HepG2 (cell line): ENCODE measurements around the gene VAV2. TPM values are rescaled to one million over a fixed set of nuclear protein-coding genes. Genes with fewer than 3 reads are reported as not detected.

Source experiments
- ATF7 ChIP-seq, 2 experiments: fragments of 450-650 bp in 1 of 2; sonication (generic) in 1 of 2; formaldehyde crosslinking in 1 of 2; IDR thresholded peaks; 2 replicates each; pipeline versions ENCODE4 v1.4.0 to v1.6.1; 2016 to 2020; ENCODE audit warnings: antibody characterized with exemption in 1 of 2, mild to moderate bottlenecking in 1 of 2, missing genetic modification reagents in 1 of 2
- RELA ChIP-seq: sonication (generic); formaldehyde crosslinking; IDR thresholded peaks from 2 replicates; pipeline ENCODE4 v1.4.0; 2020; ENCODE audit warnings: missing genetic modification reagents
- SMAD3 ChIP-seq: sonication (generic); formaldehyde crosslinking; IDR thresholded peaks from 2 replicates; pipeline ENCODE4 v1.4.0; 2020; ENCODE audit warnings: missing genetic modification reagents
- ZNF788 ChIP-seq: sonication (generic); formaldehyde crosslinking; IDR thresholded peaks from 2 replicates; pipeline ENCODE4 v1.5.0; 2020; ENCODE audit warnings: mild to moderate bottlenecking, missing genetic modification reagents, borderline replicate concordance
- polyA plus RNA-seq, 8 experiments: library from polyadenylated mRNA; depleted of rRNA in 3 of 8; stranded (reverse) in 7 of 8; unstranded in 1 of 8; fragments of >200 nt; fragmentation: Illumina TruSeq in 4 of 8; extraction: Trizol in 4 of 8; gene quantifications; 2 replicates each; pipeline versions ENCODE4 v1.2.1 to v1.2.3, GENCODE V29; 2011 to 2016; ENCODE audit warnings: low read depth in 4 of 8, missing spikeins in 1 of 8, mixed read lengths in 1 of 8; ENCODE audit not compliant: insufficient read depth in 1 of 8
- total RNA-seq, 5 experiments: library from RNA; depleted of rRNA; stranded (reverse); fragments of >200 nt; fragmentation: Illumina TruSeq; extraction: Trizol; gene quantifications; 2 replicates each; pipeline ENCODE4 v1.2.3, GENCODE V29; 2016; ENCODE audit warnings: low read depth in 1 of 5
- TF ChIP-seq, protein P1 (sequence below): sonication (generic); formaldehyde crosslinking; IDR thresholded peaks from 2 replicates; pipeline ENCODE4 v1.4.0; 2020; ENCODE audit warnings: missing genetic modification reagents, borderline replicate concordance
- TF ChIP-seq, protein P2 (sequence below), 2 experiments: sonication (generic) in 1 of 2; formaldehyde crosslinking in 1 of 2; IDR thresholded peaks; 2 replicates each; pipeline versions ENCODE4 v1.4.0 to v1.6.1; 2016 to 2020; ENCODE audit warnings: borderline replicate concordance in 1 of 2, low read depth in 1 of 2, mild to moderate bottlenecking in 1 of 2, missing genetic modification reagents in 1 of 2
- TF ChIP-seq, protein P3 (sequence below): sonication (generic); formaldehyde crosslinking; IDR thresholded peaks from 2 replicates; pipeline ENCODE4 v1.4.0; 2020; ENCODE audit warnings: missing genetic modification reagents
- TF ChIP-seq, protein P4 (sequence below): sonication (generic); formaldehyde crosslinking; IDR thresholded peaks from 2 replicates; pipeline ENCODE4 v1.4.0; 2020; ENCODE audit warnings: mild to moderate bottlenecking, missing genetic modification reagents

The VAV2 gene
- total and polyA plus RNA-seq, 2 of the 13 experiments (the other 11 are each of a cell fraction or from before 2014, with no cell fraction given): 22.5 to 22.9 TPM

DNA sequence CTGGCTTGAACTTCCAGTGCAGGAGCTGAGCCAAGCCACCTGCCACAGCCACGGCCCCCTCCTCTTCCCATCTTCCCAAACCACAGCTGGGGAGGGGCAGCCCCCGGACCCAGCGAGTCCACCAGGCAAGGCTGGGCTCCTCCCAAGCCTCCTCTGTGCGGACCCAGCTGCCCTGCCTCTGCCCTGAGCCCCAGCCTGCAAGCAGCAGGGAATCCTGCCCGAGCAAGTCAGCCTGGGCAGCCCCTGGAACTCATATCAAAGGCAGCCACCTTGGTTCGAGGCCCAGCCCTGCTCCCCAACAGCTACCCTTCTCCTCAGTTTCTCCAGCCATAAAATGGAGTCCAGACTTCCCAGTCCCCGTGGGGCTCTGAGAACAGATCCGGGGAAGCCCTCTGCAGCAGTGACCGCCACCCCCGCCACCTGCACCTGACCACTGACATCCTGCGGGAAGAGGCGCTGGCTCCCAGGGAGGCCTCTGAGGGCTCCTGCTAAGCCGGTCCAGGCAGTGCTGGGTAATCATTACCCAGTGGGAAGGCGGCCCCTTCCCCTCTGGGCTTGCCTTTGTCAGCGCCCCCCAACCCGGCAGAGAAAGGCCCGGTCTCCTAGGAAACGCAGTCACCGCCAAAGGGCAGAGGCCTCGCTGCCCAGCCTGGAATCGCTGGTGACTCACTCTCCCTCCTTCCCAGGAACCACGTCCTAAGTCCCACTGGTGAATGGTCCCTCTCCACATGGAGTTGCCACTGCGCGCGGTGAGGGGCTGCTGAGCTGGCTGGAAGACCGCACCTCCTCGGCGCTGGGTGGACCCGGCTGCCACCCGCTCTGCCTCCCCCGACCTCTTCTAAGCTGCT lies 1.5 kb downstream of the VAV2 start (continued):
- TF ChIP-seq, protein P1, sequence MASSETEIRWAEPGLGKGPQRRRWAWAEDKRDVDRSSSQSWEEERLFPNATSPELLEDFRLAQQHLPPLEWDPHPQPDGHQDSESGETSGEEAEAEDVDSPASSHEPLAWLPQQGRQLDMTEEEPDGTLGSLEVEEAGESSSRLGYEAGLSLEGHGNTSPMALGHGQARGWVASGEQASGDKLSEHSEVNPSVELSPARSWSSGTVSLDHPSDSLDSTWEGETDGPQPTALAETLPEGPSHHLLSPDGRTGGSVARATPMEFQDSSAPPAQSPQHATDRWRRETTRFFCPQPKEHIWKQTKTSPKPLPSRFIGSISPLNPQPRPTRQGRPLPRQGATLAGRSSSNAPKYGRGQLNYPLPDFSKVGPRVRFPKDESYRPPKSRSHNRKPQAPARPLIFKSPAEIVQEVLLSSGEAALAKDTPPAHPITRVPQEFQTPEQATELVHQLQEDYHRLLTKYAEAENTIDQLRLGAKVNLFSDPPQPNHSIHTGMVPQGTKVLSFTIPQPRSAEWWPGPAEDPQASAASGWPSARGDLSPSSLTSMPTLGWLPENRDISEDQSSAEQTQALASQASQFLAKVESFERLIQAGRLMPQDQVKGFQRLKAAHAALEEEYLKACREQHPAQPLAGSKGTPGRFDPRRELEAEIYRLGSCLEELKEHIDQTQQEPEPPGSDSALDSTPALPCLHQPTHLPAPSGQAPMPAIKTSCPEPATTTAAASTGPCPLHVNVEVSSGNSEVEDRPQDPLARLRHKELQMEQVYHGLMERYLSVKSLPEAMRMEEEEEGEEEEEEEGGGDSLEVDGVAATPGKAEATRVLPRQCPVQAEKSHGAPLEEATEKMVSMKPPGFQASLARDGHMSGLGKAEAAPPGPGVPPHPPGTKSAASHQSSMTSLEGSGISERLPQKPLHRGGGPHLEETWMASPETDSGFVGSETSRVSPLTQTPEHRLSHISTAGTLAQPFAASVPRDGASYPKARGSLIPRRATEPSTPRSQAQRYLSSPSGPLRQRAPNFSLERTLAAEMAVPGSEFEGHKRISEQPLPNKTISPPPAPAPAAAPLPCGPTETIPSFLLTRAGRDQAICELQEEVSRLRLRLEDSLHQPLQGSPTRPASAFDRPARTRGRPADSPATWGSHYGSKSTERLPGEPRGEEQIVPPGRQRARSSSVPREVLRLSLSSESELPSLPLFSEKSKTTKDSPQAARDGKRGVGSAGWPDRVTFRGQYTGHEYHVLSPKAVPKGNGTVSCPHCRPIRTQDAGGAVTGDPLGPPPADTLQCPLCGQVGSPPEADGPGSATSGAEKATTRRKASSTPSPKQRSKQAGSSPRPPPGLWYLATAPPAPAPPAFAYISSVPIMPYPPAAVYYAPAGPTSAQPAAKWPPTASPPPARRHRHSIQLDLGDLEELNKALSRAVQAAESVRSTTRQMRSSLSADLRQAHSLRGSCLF (CRISPR knock-in tag): no peak
- TF ChIP-seq, protein P2, sequence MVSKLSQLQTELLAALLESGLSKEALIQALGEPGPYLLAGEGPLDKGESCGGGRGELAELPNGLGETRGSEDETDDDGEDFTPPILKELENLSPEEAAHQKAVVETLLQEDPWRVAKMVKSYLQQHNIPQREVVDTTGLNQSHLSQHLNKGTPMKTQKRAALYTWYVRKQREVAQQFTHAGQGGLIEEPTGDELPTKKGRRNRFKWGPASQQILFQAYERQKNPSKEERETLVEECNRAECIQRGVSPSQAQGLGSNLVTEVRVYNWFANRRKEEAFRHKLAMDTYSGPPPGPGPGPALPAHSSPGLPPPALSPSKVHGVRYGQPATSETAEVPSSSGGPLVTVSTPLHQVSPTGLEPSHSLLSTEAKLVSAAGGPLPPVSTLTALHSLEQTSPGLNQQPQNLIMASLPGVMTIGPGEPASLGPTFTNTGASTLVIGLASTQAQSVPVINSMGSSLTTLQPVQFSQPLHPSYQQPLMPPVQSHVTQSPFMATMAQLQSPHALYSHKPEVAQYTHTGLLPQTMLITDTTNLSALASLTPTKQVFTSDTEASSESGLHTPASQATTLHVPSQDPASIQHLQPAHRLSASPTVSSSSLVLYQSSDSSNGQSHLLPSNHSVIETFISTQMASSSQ (IDR thresholded peaks at IDR 0.05; ENCODE audit: low read depth): peak; percentile 95
- TF ChIP-seq, protein P2 (CRISPR knock-in tag; IDR thresholded peaks at IDR 0.05; ENCODE audit: borderline replicate concordance): peak; percentile 98
- no peak for TF ChIP-seq SMAD3
- TF ChIP-seq, protein P3, sequence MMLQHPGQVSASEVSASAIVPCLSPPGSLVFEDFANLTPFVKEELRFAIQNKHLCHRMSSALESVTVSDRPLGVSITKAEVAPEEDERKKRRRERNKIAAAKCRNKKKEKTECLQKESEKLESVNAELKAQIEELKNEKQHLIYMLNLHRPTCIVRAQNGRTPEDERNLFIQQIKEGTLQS (CRISPR knock-in tag): peak; percentile 58; the same call in 1 of the 2 replicates
- TF ChIP-seq RELA (CRISPR knock-in tag): no peak
- TF ChIP-seq ZNF788 (CRISPR knock-in tag): peak; percentile 50; the same call in 1 of the 2 replicates
- no peak for TF ChIP-seq ATF7 (IDR thresholded peaks at IDR 0.05)
- TF ChIP-seq ATF7 (CRISPR knock-in tag; IDR thresholded peaks at IDR 0.05): peak; percentile 54; the same call in 1 of the 2 replicates
- TF ChIP-seq, protein P4, sequence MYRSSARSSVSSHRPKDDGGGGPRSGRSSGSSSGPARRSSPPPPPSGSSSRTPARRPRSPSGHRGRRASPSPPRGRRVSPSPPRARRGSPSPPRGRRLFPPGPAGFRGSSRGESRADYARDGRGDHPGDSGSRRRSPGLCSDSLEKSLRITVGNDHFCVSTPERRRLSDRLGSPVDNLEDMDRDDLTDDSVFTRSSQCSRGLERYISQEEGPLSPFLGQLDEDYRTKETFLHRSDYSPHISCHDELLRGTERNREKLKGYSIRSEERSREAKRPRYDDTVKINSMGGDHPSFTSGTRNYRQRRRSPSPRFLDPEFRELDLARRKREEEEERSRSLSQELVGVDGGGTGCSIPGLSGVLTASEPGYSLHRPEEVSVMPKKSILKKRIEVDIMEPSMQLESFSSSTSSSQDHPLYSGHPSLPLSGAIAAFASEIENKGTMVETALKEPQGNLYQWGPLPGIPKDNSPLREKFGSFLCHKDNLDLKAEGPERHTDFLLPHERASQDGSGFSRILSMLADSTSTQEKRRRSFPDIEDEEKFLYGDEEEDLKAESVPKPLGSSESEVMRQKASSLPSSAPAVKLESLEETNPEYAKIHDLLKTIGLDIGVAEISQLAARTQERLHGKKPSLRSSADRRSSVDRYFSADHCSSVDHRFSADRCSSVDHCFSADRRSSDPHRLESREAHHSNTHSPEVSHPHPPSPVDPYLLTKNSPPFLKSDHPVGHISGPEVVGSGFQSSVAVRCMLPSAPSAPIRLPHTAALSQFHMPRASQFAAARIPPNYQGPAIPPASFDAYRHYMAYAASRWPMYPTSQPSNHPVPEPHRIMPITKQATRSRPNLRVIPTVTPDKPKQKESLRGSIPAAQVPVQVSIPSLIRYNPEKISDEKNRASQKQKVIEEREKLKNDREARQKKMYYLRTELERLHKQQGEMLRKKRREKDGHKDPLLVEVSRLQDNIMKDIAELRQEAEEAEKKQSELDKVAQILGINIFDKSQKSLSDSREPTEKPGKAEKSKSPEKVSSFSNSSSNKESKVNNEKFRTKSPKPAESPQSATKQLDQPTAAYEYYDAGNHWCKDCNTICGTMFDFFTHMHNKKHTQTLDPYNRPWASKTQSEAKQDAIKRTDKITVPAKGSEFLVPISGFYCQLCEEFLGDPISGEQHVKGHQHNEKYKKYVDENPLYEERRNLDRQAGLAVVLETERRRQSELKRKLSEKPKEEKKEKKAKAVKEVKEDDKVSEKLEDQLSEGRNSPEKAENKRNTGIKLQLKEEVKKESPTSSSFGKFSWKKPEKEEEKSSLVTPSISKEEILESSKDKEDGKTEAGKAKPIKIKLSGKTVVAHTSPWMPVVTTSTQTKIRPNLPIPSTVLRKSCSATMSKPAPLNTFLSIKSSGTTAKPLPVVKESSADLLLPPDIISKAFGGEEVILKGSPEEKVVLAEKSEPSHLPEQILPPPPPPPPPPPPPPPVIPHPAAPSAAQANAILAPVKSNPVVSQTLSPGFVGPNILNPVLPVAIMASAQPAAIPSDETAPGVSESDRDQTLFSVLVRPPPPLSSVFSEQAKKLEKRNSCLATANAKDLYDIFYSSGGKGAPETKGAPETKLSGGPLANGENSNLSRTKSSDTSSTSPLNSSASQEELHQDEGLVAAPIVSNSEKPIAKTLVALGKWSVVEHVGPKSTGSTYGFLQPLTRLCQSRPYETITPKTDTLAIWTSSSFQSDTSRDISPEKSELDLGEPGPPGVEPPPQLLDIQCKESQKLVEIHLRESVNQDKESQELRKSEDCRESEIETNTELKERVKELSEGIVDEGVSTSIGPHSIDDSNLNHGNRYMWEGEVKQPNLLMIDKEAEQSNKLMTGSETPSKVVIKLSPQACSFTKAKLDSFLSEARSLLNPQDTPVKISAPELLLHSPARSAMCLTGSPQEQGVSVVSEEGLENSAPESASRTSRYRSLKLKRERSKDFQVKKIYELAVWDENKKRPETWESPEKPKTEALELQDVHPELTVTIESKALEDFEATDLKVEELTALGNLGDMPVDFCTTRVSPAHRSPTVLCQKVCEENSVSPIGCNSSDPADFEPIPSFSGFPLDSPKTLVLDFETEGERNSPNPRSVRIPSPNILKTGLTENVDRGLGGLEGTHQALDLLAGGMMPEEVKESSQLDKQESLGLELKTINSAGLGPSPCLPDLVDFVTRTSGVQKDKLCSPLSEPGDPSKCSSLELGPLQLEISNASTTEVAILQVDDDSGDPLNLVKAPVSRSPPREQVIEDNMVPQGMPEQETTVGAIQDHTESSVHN (CRISPR knock-in tag): no peak
